ENCODE results near the gene DDI2. TPM values are rescaled to one million over a fixed set of nuclear protein-coding genes. Genes with fewer than 3 reads are reported as not detected.

The DDI2 gene
- total and polyA plus RNA-seq, 4 donors, result 9.5 to 72.5 (median 42.0) TPM

GRCh38 chr1:15574741-15575140 is 42.5 kb upstream of the DDI2 start:
- H3K9me3 ChIP-seq (ENCODE audit: control insufficient read depth in 4 of 4, low read length in 3 of 4), result no peaks in the 10 kb centered on the region
- TF ChIP-seq NR2F2 (IDR thresholded peaks at IDR 0.05), result no peak
- TF ChIP-seq RXRA (IDR thresholded peaks at IDR 0.05), result peak; percentile 44 to 74
- TF ChIP-seq HNF4G (IDR thresholded peaks at IDR 0.05), result no peak
- peak in 1 of 2 donors; percentile 49 for TF ChIP-seq JUND (IDR thresholded peaks at IDR 0.05)
- peak; percentile 25 for TF ChIP-seq FOXA1 (IDR thresholded peaks at IDR 0.05)
- TF ChIP-seq FOXA2 (IDR thresholded peaks at IDR 0.05), result peak; percentile 47
- no peak for TF ChIP-seq CTCF (IDR thresholded peaks at IDR 0.05; ENCODE audit: low read depth, low read length, missing input control)
- peak; percentile 48 for TF ChIP-seq SP1 (IDR thresholded peaks at IDR 0.05)
- no peak for TF ChIP-seq REST (IDR thresholded peaks at IDR 0.05)
- no peak for TF ChIP-seq ZBTB33 (IDR thresholded peaks at IDR 0.05)
- peak; percentile 38 to 50 for TF ChIP-seq RAD21 (IDR thresholded peaks at IDR 0.05)
- TF ChIP-seq EGR1 (IDR thresholded peaks at IDR 0.05; ENCODE audit: low read depth in 2 of 2), result no peak
- peak; percentile 60 for TF ChIP-seq YY1 (IDR thresholded peaks at IDR 0.05)
- peak in 1 of 2 donors; percentile 19 for TF ChIP-seq GABPA (IDR thresholded peaks at IDR 0.05 in 1 of 2, conservative IDR thresholded peaks at IDR 0.05 in 1 of 2)
- TF ChIP-seq HNF4A (conservative IDR thresholded peaks at IDR 0.05), result peak; percentile 31 to 63
- TF ChIP-seq TAF1 (conservative IDR thresholded peaks at IDR 0.05), result no peak
- TF ChIP-seq ATF3 (IDR thresholded peaks at IDR 0.05), result no peak
- TF ChIP-seq MAX (IDR thresholded peaks at IDR 0.05), result peak; percentile 32
- 26% methylated on average over 6 of the region's 6 CpGs for WGBS
- H3K36me3 ChIP-seq (ENCODE audit: control insufficient read depth in 4 of 4, insufficient read depth in 3 of 4, low read depth in 1 of 4, low read length in 3 of 4), result peaks cover 4 to 18% (median 7%) of the 10 kb centered on the region in 4 donors
- peak overlapping the region; percentile 15 to 17 for H3K27ac ChIP-seq (ENCODE audit: low read depth in 1 of 2, low read length in 2 of 2)
- H3K4me3 ChIP-seq (ENCODE audit: low read depth in 1 of 3, low read length in 3 of 3), result no peak overlapping the region
- H3K4me1 ChIP-seq (ENCODE audit: control insufficient read depth in 4 of 4, insufficient read depth in 4 of 4, low read length in 3 of 4), result peaks cover 4 to 23% (median 14%) of the 10 kb centered on the region in 4 donors
- H3K27me3 ChIP-seq (ENCODE audit: control insufficient read depth in 4 of 4, insufficient read depth in 4 of 4, low read length in 3 of 4), result no peaks in the 10 kb centered on the region
- no peak overlapping the region for H3K9ac ChIP-seq (ENCODE audit: low read depth in 1 of 2, low read length in 2 of 2)
- DNase-seq (ENCODE audit: low spot score), result no peak
